NCI-H2107 treated with DMSO at 0.1 percent for 48 hours (cell line): ENCODE results near the gene CDKAL1.
"Not testable (repeated sequence)": the region's sequence is repeated elsewhere in the genome, so short reads cannot be mapped to it uniquely, and the experiment has no call there.

Source experiments
- DNase-seq: peaks from one replicate; lab custom pipeline; 2025; ENCODE audit not compliant: unreplicated experiment; lab: John Stamatoyannopoulos, UW

The CDKAL1 gene

DNA sequence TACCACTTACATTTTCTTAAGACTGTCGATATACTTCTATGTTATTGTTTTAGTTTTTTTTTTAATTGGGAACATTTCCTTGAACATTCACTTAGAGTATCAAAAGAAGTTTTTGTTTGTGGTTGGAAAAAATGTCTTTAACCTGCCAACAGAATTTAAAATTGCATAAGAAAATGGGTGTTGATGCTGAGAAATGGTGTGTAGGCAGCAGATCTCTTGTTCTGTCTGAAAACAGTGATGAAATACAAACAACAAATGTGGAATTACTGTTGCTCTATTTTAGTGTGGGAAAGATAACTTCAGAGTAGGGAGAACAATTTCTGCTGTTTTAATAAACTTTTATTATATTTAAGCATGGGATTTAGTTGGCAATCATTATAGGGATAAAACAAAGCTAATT is 293.5 kb downstream of the CDKAL1 start:
- DNase-seq = no peak

DNA sequence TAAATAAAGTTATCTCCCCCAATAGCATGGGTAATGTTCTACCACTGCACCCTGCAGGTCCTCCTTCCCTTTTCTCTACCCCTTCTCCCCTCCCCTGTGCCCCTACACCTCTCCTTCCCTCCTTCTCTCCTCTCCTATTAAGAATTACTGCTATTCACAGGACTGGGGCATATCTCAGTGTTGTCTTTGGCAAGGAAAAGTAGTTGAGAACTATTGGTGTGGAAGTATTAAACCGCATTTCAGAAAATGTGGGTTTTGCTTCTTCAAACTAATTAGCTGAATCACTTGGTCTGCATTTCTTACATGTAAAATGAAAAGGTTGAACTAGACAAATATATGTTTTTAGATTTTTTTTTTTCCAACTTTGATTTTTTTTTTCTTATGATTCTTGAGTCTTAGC is 296.3 kb downstream of the CDKAL1 start:
- DNase-seq = no peak

DNA sequence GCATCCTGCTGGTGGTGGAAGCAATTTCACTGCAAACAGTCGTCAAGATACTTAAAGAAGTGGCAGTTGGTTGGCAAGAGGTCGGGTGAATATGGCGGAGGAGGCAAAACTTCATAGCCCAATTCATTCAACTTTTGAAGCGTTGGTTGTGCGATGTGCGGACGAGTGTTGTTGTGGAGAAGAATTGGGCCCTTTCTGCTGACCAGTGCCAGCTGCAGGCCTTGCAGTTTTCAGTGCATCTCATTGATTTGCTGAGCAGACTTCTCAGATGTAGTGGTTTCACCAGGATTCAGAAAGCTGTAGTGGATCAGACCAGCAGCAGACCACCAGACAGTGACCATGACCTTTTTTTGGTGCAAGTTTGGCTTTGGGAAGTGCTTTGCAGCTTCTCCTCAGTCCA is 297.0 kb downstream of the CDKAL1 start:
- DNase-seq = not testable (repeated sequence)

DNA sequence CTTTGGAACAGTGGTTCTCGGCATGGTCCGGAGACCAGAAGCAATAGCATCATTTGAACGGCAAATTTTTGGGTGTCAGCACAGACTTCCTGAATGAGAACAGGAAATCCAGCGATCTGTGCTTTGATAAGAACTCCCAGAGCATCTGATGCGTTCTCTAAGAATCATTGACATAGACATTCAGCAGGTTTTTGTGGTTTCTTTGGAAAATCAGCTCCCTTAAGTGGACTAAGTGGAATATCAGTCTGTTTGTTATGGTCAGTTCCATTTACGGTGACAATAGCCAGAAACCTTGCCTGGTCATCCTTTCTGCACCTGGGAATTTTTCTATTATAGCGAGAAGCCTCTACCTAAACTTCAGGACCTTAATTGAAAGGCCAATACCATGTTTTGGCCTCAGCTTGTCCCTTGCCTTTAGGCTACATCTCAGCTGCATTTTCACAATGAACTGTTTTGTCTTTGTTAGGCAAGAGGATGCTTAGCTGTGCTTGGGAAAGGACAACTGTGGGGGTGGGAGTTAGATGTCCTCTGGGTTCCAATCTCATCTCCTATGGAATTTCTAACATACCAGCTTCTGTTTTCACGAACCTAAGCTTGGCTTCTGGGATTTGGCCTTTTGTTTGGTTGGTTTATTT is 299.7 kb downstream of the CDKAL1 start:
- no peak for DNase-seq

DNA sequence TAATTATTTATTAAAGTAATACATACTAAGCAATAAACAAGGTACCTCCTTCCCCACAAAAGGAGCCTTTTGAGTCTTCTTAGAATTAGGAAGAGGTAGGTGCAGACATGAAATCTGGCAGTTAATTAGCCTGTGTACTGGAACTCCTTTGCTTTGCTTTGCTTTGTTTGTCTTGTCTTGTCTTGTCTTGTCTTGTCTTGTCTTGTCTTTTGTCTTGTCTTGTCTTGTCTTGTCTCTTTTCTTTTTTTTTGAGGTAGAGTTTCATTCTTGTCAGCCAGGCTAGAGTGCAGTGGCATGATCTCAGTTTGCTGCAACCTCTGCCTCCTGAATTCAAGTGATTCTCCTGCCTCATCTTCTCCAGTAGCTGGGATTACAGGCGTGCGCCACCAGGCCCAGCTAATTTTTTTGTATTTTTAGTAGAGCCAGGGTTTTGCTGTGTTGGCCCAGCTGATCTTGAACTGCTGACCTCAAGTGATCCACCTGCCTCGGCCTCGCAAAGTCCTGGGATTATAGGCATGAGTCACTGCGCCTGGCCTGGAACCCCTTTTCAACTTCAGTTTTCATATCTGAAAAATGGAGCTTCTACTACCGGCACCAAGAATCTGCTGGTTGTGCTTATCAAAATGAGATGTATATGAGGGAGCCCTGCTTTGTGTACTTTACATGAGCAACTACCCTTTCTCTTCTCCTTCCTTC is 301.2 kb downstream of the CDKAL1 start:
- no peak for DNase-seq

DNA sequence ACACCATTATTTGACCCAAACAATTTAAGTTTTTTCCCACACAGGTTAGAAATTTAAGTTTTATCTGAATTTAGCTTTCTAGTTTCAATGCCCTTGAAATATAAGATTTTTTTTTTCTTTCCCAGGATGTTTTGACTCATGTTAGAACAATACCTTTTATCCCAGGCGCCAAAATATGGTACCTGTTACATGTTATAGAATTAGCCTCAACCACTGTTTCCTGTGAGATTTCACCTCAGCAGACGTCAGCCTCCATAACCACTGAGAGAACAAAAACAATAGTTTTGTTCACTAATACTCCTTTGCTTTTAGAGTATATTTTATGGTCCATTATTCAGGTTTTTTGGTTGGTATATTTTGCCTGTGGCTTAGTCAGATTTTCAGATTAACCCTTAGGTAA is 302.9 kb downstream of the CDKAL1 start:
- no peak for DNase-seq

DNA sequence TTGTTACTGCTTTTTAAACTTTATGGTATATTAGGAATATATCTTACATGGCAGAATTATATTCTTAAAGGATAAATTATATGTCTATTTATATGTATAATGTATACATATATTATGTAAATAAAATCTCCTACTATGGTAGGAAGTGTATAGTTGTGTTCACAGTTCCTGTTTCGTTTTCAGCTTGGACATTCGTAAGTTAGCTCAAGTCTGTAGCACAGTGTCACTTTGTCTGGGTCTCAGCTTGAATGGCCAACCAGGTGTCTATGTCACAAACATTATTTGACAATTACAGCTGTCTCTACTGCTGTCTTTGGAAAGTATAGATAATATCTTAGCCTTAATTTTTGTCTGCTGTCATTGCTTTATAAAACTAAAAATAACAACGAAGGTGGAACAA is 303.9 kb downstream of the CDKAL1 start:
- no peak for DNase-seq

DNA sequence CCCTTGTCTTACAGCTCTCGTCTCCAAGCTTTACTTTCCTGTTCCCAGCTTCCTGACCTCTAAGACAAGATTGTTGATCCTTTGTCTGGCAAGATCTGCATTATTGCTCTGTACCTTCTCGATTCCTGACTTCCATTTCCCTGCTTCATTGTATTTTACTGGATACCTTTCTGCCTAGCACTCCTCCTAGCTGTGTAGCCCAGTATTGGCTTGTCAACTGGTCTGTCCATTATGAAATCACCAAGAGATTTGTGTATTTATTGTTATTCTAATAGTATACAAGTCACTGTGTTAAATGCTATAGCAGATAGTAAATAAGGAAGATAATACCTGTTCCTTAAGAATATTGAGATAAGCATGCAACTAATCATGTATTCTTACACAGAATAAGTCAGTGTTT is 305.4 kb downstream of the CDKAL1 start:
- no peak for DNase-seq

DNA sequence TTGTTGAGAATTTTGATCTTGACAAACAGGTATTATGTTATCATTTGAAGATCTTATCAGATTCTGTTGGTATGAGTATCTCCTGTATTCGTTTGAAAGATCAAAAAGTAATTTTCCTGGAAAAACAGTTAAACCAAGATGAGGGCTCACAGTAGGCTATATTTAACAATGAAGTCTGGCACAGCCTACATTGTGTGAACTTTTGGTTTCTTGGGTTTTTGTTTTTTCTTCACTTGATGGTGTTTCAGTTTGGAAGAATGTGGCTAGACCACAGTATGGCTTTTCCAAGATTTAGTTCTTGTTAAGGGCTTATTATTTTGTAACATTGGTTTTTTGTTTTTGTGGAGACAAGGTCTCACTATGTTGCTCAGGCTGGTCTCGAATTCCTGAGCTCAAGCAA is 306.4 kb downstream of the CDKAL1 start:
- no peak for DNase-seq

DNA sequence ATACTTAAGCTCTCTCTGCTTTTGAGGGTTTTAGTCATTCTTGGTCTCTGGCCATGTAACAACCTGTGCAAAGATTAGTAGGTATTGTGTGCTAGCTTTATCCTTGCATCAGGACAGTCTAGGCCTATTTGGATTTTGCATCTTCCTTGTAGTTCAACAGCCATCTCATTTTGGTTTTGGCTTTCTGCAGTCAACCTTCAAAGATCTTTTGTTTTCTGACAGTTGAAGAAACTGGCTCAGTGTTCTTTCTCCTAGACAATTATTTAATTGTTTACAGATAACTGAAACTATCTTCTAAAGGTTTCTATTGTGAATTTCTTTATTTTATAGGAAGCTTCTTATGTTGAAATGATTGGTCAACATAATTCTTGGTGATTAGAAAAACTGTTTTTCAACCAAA is 307.5 kb downstream of the CDKAL1 start:
- DNase-seq = no peak

DNA sequence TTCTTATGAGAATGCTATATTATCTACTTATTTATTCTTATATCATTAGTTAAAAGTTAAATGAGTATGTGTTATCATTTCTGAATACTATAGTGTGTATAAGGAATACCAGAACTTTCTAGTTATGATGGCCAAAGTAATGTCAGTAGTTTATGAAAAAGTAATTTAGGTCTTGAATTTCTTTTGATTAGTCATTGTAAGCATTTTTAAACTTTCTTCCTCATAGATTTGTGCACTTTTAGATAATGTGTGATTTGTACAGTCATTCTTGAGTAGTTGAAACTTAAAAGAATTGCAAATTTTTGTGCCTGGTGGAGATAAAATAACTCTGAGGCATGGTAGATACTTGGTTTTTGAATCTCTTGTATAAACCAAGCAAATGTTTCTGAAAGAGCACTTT is 311.3 kb downstream of the CDKAL1 start:
- DNase-seq = no peak

DNA sequence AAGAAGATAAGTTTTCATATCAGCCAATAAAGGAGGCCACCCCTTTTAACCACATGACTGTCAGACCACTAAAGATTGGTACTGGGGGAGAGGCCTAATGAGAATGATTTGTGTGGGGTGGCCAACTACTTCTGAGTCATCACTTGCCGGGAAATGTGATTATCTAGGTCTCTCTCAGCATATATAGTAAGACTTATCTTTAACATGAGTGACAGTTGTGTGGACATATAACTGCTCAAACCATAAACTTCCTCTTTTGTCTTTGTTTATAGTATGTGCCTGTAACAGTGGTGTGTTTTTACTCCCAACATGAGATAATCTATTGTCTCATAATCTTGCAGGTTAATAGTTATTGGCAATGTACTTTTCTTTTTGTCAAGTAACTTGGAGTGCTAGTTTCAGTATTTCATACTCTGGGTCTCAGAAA is 312.4 kb downstream of the CDKAL1 start:
- DNase-seq = no peak

DNA sequence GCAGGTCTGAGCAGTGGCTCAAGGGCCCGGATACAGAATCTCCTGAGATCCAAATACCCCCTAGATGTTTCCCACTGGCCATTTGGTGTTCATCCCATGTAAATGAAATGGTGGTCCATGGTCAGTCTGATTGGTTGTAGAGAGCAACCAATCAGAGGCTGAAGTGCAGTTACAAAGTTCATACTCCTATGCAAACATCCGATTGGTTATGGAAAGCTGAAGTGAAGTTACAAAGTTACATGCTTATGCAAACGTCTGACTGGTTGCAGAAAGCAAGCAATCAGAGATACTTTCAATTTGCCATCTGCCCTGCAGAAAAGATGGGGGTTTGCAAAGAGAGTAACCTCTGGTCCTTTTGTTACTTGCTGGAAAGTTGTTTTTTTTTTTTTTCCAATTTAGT is 313.6 kb downstream of the CDKAL1 start:
- no peak for DNase-seq

DNA sequence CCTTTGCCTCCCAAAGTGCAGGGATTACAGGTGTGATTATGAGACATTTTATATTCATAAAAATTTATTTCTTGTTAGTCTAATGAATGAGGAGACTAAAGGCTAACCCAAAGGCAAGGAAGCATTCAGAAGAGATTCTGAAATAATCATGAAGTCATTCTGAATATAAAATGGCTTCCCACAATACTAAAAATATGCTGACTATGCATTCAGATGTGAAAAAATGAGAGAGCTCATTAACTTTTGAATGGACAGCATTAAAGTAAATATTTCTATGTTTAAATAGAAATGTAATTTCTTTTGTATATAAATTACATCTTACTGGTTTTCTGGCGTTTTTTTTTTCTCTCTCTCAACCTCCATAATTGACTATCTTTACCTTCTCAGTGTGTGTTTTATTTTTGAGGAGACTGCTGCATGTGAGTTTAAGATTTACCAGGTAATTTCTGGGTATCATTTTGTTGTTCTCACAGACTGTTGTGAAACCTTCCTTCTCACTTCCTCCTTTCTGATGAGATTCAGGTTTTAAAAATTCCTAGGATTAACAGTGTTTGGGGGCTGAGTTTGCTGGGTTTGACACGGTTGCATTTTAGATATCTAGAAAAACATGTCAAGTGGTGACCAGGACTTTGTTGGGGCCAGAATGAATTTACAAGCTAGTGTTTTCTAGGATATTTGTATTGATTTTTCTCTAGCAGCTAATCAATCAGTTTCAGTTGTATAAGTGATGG is 316.6 kb downstream of the CDKAL1 start:
- DNase-seq = no peak

DNA sequence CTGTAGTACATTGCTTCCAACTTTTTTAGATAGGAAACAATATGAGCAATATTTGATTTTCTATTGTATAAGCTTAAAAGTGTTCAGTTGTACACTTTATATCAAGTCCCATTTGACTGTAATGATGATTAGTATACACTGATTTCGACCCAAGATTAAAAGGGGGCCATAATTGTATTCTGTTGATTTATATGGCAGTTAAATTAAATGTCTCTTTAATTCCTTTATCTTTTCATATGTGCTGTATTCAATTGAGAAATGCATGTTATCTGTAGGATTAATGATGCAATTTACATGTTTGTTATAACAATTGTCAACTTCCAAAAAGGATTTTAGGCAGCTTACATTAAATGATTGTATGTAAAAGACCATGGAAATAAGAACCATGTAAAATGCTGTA is 317.5 kb downstream of the CDKAL1 start:
- DNase-seq = no peak

DNA sequence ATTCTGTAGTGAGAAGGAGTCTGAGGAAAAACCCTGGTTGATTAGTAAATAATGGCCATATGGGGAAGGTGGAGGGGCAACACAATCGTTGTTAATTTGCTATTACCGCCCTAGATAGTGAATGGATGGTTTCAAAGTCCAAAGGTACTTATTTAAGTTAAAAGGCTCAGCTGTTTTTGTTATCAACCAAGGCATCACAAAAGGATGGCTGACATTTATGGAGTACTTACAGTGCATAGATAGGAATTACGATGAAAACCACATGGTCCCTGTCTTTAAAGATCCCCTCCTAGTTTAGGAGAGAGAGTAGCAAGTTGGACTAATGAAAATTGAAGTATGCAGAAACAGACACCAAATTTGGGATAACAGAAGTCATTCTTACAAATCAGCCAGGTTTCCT is 319.6 kb downstream of the CDKAL1 start:
- DNase-seq = no peak

DNA sequence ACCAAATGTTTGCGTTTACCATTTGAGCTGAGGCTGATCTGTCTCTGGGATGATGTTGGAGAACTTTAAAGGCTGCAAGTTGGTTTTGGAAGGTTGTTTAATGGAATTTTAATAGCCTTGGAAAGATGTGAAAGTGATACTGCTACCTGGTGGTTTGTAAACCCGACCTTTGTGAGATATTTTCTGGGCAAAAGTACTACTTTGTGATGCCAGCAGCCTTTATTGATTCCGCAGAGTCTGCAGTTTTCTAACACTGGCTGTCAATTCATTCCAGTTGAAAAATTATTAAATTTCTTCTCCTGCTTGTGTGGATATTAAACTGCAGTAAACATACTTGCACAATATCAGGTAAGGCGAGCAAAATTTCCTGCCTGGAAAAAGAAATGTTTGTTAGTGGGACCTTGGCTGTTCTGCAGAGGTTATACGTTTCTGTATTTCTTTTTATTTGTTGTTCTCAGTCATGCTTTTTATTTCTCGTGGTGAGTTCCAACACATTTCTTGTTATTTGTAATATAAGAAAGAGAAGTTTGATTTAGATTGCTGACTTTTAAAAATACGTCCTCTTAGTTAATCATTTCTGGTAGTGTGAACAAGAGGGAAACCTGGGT is 322.5 kb downstream of the CDKAL1 start:
- no peak for DNase-seq

DNA sequence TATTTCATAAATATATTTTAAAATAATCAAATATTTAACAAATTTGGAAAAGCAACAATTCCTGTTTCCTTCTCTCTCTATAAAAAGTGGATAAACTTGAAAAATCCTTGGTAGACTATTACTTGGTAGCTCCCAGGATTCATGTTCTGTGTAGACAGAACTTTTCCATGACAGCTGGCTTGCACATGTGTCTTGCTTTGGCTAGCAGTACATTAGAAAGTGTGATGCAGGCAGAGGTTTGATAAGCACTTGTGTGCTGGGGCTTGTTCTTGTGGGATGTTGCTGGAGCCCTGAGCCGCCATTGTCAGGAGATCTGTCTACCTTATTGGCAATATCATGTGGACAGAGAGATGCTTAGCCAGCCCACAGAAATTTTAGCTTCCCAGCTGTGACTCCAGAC is 327.2 kb downstream of the CDKAL1 start:
- DNase-seq = no peak

DNA sequence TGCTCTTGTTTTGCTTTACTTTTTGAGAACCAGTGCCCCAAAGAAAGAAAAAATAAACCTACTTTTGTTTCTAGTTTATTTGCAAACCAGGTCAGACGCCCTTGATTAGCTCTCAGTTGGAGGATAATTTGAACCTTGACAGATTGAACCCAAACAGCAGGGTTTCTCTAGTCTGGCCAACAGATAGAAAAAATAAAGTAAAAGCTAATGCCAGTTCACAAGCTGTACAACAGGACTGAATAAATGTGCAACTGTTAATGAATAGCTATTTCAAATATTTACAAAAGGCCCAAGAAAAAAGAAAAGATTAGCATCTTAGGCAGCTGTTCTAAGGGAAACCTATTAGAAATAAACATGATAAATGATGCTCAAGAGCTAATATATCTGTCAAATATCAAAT is 331.8 kb downstream of the CDKAL1 start:
- DNase-seq = no peak

DNA sequence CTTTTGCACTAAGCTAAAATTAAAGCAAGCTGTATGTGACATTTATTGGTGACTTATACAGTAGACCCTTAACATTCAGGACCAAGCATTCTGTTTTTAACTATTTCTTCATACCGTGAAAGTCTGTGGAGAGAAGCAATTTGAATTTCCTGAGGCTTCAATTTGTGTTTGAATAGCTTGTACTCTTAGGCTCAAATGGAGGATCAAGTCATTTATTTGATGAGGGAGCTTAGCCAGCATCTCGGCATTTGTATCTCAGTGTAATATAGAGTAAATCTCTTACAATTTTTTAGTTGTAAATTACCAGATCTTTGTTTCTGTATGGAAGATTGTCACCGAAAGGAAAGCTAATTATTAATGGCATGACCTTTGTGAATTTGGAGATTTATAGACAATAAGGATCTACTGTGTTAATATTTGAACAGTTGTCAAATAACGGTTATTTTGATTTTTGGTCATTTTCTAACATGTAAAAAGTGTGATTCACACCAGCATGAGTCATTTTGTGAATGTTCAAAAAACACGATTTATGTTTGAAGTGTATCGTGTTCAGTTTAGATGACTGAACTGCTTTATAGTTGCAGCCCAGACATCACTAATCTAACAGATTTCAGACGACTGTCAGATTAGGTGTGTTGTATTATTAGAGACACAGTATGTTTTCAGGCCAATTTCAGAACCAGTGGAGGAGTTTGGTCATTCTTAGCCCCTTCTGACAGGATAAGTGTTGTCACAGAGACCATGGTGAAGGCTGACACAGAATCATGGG is 332.9 kb downstream of the CDKAL1 start:
- no peak for DNase-seq

DNA sequence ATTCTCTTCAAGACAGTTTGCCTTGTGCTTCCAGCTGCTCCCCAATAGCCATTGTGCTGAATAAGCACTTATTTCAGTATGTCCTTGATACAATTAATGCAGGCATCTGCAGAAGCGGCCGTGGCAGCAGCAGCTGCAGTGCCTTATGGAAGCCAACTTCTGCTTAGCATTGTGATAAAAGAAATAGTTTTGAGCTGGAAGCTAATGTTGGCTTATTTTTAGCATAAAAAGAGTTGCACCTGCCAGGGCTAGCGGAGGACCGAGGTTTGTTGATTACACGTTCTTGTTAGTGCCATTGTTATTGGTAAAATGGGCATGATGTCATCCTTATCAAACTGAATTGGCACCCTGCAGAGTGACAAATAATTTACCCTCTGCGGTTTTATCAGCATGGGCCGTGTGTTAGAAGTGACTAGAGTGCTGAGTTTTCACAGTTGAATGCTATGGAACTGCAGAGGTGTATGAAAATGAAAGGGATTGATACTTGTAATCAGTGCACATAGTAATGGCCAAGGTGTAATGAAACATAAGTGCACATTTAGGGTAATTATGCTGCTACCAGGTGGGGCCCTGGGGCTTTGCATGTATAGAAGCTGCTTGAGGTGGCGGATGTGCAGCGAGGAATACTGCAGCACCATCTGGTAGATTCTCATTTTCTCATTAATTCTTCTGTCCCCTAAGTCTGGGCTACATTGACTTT is 334.3 kb downstream of the CDKAL1 start:
- peak; percentile 95 for DNase-seq
